Measurements from ENCODE around the gene STPG2. TPM values are rescaled to one million over a fixed set of nuclear protein-coding genes. Genes with fewer than 3 reads are reported as not detected.

The STPG2 gene
- total and polyA plus RNA-seq, 4 donors: 0.10 to 1.6 (median 0.27) TPM

DNA sequence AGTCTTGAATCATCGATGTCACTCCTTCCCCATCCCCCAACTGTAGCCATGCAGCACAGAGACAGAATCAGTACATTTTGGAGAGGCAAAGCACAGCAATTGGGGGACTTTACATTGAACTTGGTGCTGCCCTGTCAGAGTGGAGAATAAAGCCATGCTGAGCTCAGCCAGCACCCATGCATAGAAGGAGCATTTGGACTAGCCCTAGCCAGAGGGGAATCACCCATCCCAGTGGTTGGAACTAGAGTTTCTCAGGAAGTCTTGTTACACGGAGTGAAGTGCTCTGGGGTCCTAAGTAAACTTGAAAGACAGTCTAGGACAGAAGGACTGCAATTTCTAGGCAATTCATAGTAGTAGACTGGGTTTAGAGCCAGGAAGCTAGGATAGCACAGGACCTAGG, 49.6 kb downstream of the STPG2 start:
- WGBS, 2 donors: 81 to 86% methylated on average over 2 of the region's 2 CpGs
- TF ChIP-seq, protein P1, sequence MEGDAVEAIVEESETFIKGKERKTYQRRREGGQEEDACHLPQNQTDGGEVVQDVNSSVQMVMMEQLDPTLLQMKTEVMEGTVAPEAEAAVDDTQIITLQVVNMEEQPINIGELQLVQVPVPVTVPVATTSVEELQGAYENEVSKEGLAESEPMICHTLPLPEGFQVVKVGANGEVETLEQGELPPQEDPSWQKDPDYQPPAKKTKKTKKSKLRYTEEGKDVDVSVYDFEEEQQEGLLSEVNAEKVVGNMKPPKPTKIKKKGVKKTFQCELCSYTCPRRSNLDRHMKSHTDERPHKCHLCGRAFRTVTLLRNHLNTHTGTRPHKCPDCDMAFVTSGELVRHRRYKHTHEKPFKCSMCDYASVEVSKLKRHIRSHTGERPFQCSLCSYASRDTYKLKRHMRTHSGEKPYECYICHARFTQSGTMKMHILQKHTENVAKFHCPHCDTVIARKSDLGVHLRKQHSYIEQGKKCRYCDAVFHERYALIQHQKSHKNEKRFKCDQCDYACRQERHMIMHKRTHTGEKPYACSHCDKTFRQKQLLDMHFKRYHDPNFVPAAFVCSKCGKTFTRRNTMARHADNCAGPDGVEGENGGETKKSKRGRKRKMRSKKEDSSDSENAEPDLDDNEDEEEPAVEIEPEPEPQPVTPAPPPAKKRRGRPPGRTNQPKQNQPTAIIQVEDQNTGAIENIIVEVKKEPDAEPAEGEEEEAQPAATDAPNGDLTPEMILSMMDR (IDR thresholded peaks at IDR 0.05; ENCODE audit: control extremely low read depth, extremely low read depth): no peak
- Histone ChIP-seq H3K4me3 (no peak overlapping the region), H3K9me3 (ENCODE audit: control insufficient read depth in 4 of 4, insufficient read depth in 3 of 4, low read length in 3 of 4) (no peaks in the 10 kb centered on the region), H3K27ac (ENCODE audit: low read depth in 1 of 2, low read length in 1 of 2) (no peak overlapping the region), H3K4me1 (ENCODE audit: control insufficient read depth in 5 of 5, insufficient read depth in 5 of 5, low read length in 5 of 5) (no peaks in the 10 kb centered on the region), H3K27me3 (ENCODE audit: control insufficient read depth in 3 of 3, insufficient read depth in 3 of 3, low read length in 2 of 3) (no peaks in the 10 kb centered on the region), H3K9ac (ENCODE audit: insufficient read depth in 1 of 2, low read length in 2 of 2) (no peak overlapping the region), H3K36me3 (ENCODE audit: control insufficient read depth in 4 of 4, insufficient read depth in 4 of 4, low read length in 4 of 4) (no peaks in the 10 kb centered on the region)
- ATAC-seq (ENCODE audit: insufficient read depth, low FRiP score) (no peak), DNase-seq (no peak)

DNA sequence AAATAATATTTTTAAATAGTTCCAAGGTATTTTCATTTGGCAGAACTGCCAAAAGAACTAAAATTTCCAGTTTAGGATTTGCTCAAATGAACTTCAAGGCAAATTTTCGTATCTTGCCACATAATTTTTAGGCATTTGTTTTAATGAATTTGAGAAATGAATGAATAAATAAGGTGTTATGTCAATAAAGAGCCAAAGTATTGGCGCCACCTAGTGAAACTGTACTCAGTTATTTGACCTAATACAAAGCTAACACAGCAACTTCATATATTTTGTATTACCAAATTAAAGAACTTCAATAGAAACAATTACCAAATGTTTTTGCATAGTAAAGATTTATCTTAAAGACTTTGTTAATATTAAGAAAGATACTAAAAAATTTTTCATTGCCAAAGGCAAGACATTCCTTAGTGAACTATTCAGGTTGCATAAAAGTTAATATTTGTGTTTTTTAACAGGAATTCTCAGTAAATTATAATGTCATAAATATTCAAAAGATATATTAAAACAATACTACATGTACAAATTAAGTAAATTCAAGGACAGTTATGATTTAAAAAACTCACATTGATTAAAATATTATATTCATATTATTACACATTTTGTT, 50.3 kb downstream of the STPG2 start:
- Histone ChIP-seq H3K4me1 (ENCODE audit: control insufficient read depth in 5 of 5, insufficient read depth in 5 of 5, low read length in 5 of 5) (no peaks in the 10 kb centered on the region), H3K9me3 (ENCODE audit: control insufficient read depth in 4 of 4, insufficient read depth in 3 of 4, low read length in 3 of 4) (no peaks in the 10 kb centered on the region), H3K9ac (ENCODE audit: insufficient read depth in 1 of 2, low read length in 2 of 2) (no peak overlapping the region), H3K4me3 (no peak overlapping the region), H3K27ac (ENCODE audit: low read depth in 1 of 2, low read length in 1 of 2) (no peak overlapping the region), H3K36me3 (ENCODE audit: control insufficient read depth in 4 of 4, insufficient read depth in 4 of 4, low read length in 4 of 4) (no peaks in the 10 kb centered on the region), H3K27me3 (ENCODE audit: control insufficient read depth in 3 of 3, insufficient read depth in 3 of 3, low read length in 2 of 3) (no peaks in the 10 kb centered on the region)
- WGBS, 2 donors: 30 to 31% methylated on average over 2 of the region's 2 CpGs
- ATAC-seq (ENCODE audit: insufficient read depth, low FRiP score) (no peak), DNase-seq (peak in 2 of 3 donors; percentile 17 to 41)
- TF ChIP-seq, protein P1 (IDR thresholded peaks at IDR 0.05; ENCODE audit: control extremely low read depth, extremely low read depth): no peak

- H3K9ac ChIP-seq (ENCODE audit: insufficient read depth in 1 of 2, low read length in 2 of 2): no peak overlapping the region
- DNase-seq (no peak), ATAC-seq (ENCODE audit: insufficient read depth, low FRiP score) (no peak)
- no peaks in the 10 kb centered on the region for H3K9me3 ChIP-seq (ENCODE audit: control insufficient read depth in 4 of 4, insufficient read depth in 3 of 4, low read length in 3 of 4)
- no peaks in the 10 kb centered on the region for H3K27me3 ChIP-seq (ENCODE audit: control insufficient read depth in 3 of 3, insufficient read depth in 3 of 3, low read length in 2 of 3)
- TF ChIP-seq, protein P1 (IDR thresholded peaks at IDR 0.05; ENCODE audit: control extremely low read depth, extremely low read depth): no peak
- H3K27ac ChIP-seq (ENCODE audit: low read depth in 1 of 2, low read length in 1 of 2): no peak overlapping the region
- WGBS, 2 donors: 91 to 93% methylated on average over 2 of the region's 2 CpGs
- H3K4me1 ChIP-seq (ENCODE audit: control insufficient read depth in 5 of 5, insufficient read depth in 5 of 5, low read length in 5 of 5): no peaks in the 10 kb centered on the region
- no peaks in the 10 kb centered on the region for H3K36me3 ChIP-seq (ENCODE audit: control insufficient read depth in 4 of 4, insufficient read depth in 4 of 4, low read length in 4 of 4)
- no peak overlapping the region for H3K4me3 ChIP-seq
Measured at GRCh38 chr4:98081936-98082335, 61.3 kb downstream of the STPG2 start.

DNA sequence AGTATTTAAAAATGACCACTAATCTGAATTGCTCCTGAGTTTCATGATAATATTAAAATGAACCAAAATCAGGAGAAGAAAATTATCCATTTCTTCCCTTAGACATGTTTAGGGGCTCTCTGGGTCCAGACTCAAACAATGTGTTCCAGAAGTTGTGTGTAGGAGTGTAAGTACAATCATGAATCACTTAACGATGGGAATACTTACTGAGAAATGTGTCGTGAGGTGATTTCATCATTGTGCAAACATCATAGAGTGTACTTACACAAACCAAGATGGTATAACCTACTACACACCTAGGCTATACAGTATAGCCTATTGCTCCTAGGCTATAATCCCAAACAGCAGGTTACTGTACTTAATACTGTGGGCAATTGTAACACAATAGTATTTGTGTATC, 74.8 kb downstream of the STPG2 start:
- WGBS, 2 donors: 63 to 85% methylated on average over 2 of the region's 2 CpGs

More for the DNA sequence above, 74.8 kb downstream of the STPG2 start:
- H3K36me3 ChIP-seq (ENCODE audit: control insufficient read depth in 4 of 4, insufficient read depth in 4 of 4, low read length in 4 of 4): no peaks in the 10 kb centered on the region
- no peaks in the 10 kb centered on the region for H3K9me3 ChIP-seq (ENCODE audit: control insufficient read depth in 4 of 4, insufficient read depth in 3 of 4, low read length in 3 of 4)
- TF ChIP-seq, protein P1 (IDR thresholded peaks at IDR 0.05; ENCODE audit: control extremely low read depth, extremely low read depth): no peak
- no peak overlapping the region for H3K9ac ChIP-seq (ENCODE audit: insufficient read depth in 1 of 2, low read length in 2 of 2)
- ATAC-seq (ENCODE audit: insufficient read depth, low FRiP score) (no peak), DNase-seq (no peak)
- no peaks in the 10 kb centered on the region for H3K27me3 ChIP-seq (ENCODE audit: control insufficient read depth in 3 of 3, insufficient read depth in 3 of 3, low read length in 2 of 3)
- no peak overlapping the region for H3K4me3 ChIP-seq
- H3K27ac ChIP-seq (ENCODE audit: low read depth in 1 of 2, low read length in 1 of 2): no peak overlapping the region
- H3K4me1 ChIP-seq (ENCODE audit: control insufficient read depth in 5 of 5, insufficient read depth in 5 of 5, low read length in 5 of 5): no peaks in the 10 kb centered on the region
